ENCODE results near the gene ACP7. TPM values are rescaled to one million over a fixed set of nuclear protein-coding genes. Genes with fewer than 3 reads are reported as not detected.
"Not testable (repeated sequence)": the region's sequence is repeated elsewhere in the genome, so short reads cannot be mapped to it uniquely, and the experiment has no call there.

The ACP7 gene
- total and polyA plus RNA-seq, 2 donors, result 0.05 to 0.11 TPM

- no peak overlapping the region for H3K27ac ChIP-seq (ENCODE audit: low read depth)
- no peaks in the 10 kb centered on the region for H3K4me1 ChIP-seq (ENCODE audit: insufficient read depth)
- H3K4me3 ChIP-seq (ENCODE audit: low read depth, low read length), result no peak overlapping the region
- H3K36me3 ChIP-seq (ENCODE audit: insufficient read depth), result no peaks in the 10 kb centered on the region
- no peak for DNase-seq (ENCODE audit: extremely low spot score)
- WGBS, result 58% methylated on average over 5 of the region's 5 CpGs
Measured at GRCh38 chr19:39104186-39104596, 20.0 kb downstream of the ACP7 start.

- no peaks in the 10 kb centered on the region for H3K36me3 ChIP-seq (ENCODE audit: insufficient read depth)
- H3K4me1 ChIP-seq (ENCODE audit: insufficient read depth), result no peaks in the 10 kb centered on the region
- no peak overlapping the region for H3K4me3 ChIP-seq (ENCODE audit: low read depth, low read length)
- DNase-seq (ENCODE audit: extremely low spot score), result no peak
- 48% methylated on average over 7 of the region's 7 CpGs for WGBS
- H3K27ac ChIP-seq (ENCODE audit: low read depth), result no peak overlapping the region
Measured at GRCh38 chr19:39106194-39106593, 22.0 kb downstream of the ACP7 start.

GRCh38 chr19:39109641-39110040, 25.5 kb downstream of the ACP7 start:
- Histone ChIP-seq H3K4me1 (ENCODE audit: insufficient read depth) (no peaks in the 10 kb centered on the region), H3K4me3 (ENCODE audit: low read depth, low read length) (no peak overlapping the region), H3K36me3 (ENCODE audit: insufficient read depth) (no peaks in the 10 kb centered on the region), H3K27ac (ENCODE audit: low read depth) (no peak overlapping the region)
- DNase-seq (ENCODE audit: extremely low spot score), result no peak

GRCh38 chr19:39110263-39110967, 26.2 kb downstream of the ACP7 start:
- Histone ChIP-seq H3K4me1 (ENCODE audit: insufficient read depth) (no peaks in the 10 kb centered on the region), H3K27ac (ENCODE audit: low read depth) (no peak overlapping the region), H3K36me3 (ENCODE audit: insufficient read depth) (no peaks in the 10 kb centered on the region), H3K4me3 (ENCODE audit: low read depth, low read length) (no peak overlapping the region)
- WGBS, result 24% methylated on average over 16 of the region's 16 CpGs
- no peak for DNase-seq (ENCODE audit: extremely low spot score)

- 30% methylated on average over 18 of the region's 18 CpGs for WGBS
- Histone ChIP-seq H3K4me1 (ENCODE audit: insufficient read depth) (no peaks in the 10 kb centered on the region), H3K27ac (ENCODE audit: low read depth) (no peak overlapping the region), H3K4me3 (ENCODE audit: low read depth, low read length) (no peak overlapping the region), H3K36me3 (ENCODE audit: insufficient read depth) (no peaks in the 10 kb centered on the region)
- no peak for DNase-seq (ENCODE audit: extremely low spot score)
Measured at GRCh38 chr19:39111593-39112199, 27.5 kb downstream of the ACP7 start.

- 85% methylated on average over 15 of the region's 15 CpGs for WGBS
- no peaks in the 10 kb centered on the region for H3K4me1 ChIP-seq (ENCODE audit: insufficient read depth)
- H3K4me3 ChIP-seq (ENCODE audit: low read depth, low read length), result no peak overlapping the region
- H3K27ac ChIP-seq (ENCODE audit: low read depth), result no peak overlapping the region
- no peaks in the 10 kb centered on the region for H3K36me3 ChIP-seq (ENCODE audit: insufficient read depth)
- DNase-seq (ENCODE audit: extremely low spot score), result no peak
Measured at GRCh38 chr19:39112338-39112890, 28.2 kb downstream of the ACP7 start.

GRCh38 chr19:39113199-39113598, 29.0 kb downstream of the ACP7 start:
- H3K36me3 ChIP-seq (ENCODE audit: insufficient read depth), result no peaks in the 10 kb centered on the region
- no peak overlapping the region for H3K27ac ChIP-seq (ENCODE audit: low read depth)
- H3K4me1 ChIP-seq (ENCODE audit: insufficient read depth), result no peaks in the 10 kb centered on the region
- WGBS, result 77% methylated on average over 10 of the region's 10 CpGs
- no peak overlapping the region for H3K4me3 ChIP-seq (ENCODE audit: low read depth, low read length)
- DNase-seq (ENCODE audit: extremely low spot score), result no peak

- 82% methylated on average over 11 of the region's 11 CpGs for WGBS
- Histone ChIP-seq H3K27ac (ENCODE audit: low read depth) (no peak overlapping the region), H3K4me1 (ENCODE audit: insufficient read depth) (no peaks in the 10 kb centered on the region), H3K36me3 (ENCODE audit: insufficient read depth) (no peaks in the 10 kb centered on the region), H3K4me3 (ENCODE audit: low read depth, low read length) (no peak overlapping the region)
- no peak for DNase-seq (ENCODE audit: extremely low spot score)
Measured at GRCh38 chr19:39115105-39115847, 31.1 kb downstream of the ACP7 start.

- WGBS, result 87% methylated on average over 8 of the region's 8 CpGs
- not testable (repeated sequence) for H3K4me3 ChIP-seq (ENCODE audit: low read depth, low read length); H3K27ac ChIP-seq (ENCODE audit: low read depth); H3K36me3 ChIP-seq (ENCODE audit: insufficient read depth); DNase-seq (ENCODE audit: extremely low spot score); H3K4me1 ChIP-seq (ENCODE audit: insufficient read depth)
Measured at GRCh38 chr19:39117023-39117422, 32.9 kb downstream of the ACP7 start.

- Histone ChIP-seq H3K36me3 (ENCODE audit: insufficient read depth) (no peaks in the 10 kb centered on the region), H3K4me1 (ENCODE audit: insufficient read depth) (no peaks in the 10 kb centered on the region), H3K27ac (ENCODE audit: low read depth) (no peak overlapping the region), H3K4me3 (ENCODE audit: low read depth, low read length) (no peak overlapping the region)
- 61% methylated on average over 1 of the region's 1 CpG for WGBS
- no peak for DNase-seq (ENCODE audit: extremely low spot score)
Measured at GRCh38 chr19:39119830-39120229, 35.7 kb downstream of the ACP7 start.

- Histone ChIP-seq H3K4me3 (ENCODE audit: low read depth, low read length) (no peak overlapping the region), H3K4me1 (ENCODE audit: insufficient read depth) (no peaks in the 10 kb centered on the region), H3K36me3 (ENCODE audit: insufficient read depth) (no peaks in the 10 kb centered on the region), H3K27ac (ENCODE audit: low read depth) (no peak overlapping the region)
- 81% methylated on average over 18 of the region's 18 CpGs for WGBS
- DNase-seq (ENCODE audit: extremely low spot score), result no peak
Measured at GRCh38 chr19:39122934-39123731, 39.0 kb downstream of the ACP7 start.

GRCh38 chr19:39124136-39124764, 40.1 kb downstream of the ACP7 start:
- WGBS, result 74% methylated on average over 7 of the region's 7 CpGs
- H3K27ac ChIP-seq (ENCODE audit: low read depth), result no peak overlapping the region
- no peaks in the 10 kb centered on the region for H3K36me3 ChIP-seq (ENCODE audit: insufficient read depth)
- DNase-seq (ENCODE audit: extremely low spot score), result no peak
- H3K4me3 ChIP-seq (ENCODE audit: low read depth, low read length), result no peak overlapping the region
- H3K4me1 ChIP-seq (ENCODE audit: insufficient read depth), result no peaks in the 10 kb centered on the region

GRCh38 chr19:39125199-39125553, 41.0 kb downstream of the ACP7 start:
- Histone ChIP-seq H3K4me3 (ENCODE audit: low read depth, low read length) (peak overlapping the region; percentile 76), H3K36me3 (ENCODE audit: insufficient read depth) (no peaks in the 10 kb centered on the region), H3K27ac (ENCODE audit: low read depth) (no peak overlapping the region), H3K4me1 (ENCODE audit: insufficient read depth) (no peaks in the 10 kb centered on the region)
- DNase-seq (ENCODE audit: extremely low spot score), result no peak
- 40% methylated on average over 7 of the region's 7 CpGs for WGBS

Data from urinary bladder (tissue), 4 donors.